HepG2 (cell line): ENCODE data around the gene TRAF4. TPM values are rescaled to one million over a fixed set of nuclear protein-coding genes. Genes with fewer than 3 reads are reported as not detected.
A peak's percentile ranks its signal among the peaks of the same experiment; 100 is the strongest.

ENCODE experiments used
- EED ChIP-seq: sonication (generic); formaldehyde crosslinking; IDR thresholded peaks from 2 replicates; pipeline ENCODE4 v1.5.0; 2020; ENCODE audit warnings: mild to moderate bottlenecking, missing genetic modification reagents
- KAT2B ChIP-seq: fragments of 150-350 bp; IDR thresholded peaks from 2 replicates; pipeline ENCODE4 v1.6.1; 2014; ENCODE audit warnings: low read depth, low read length, borderline replicate concordance
- LCORL ChIP-seq, 2 experiments: fragments of 450-650 bp in 1 of 2; sonication (generic) in 1 of 2; formaldehyde crosslinking in 1 of 2; IDR thresholded peaks; 2 replicates each; pipeline versions ENCODE4 v1.5.0 to v1.6.1; 2017 to 2020; ENCODE audit warnings: antibody characterized with exemption in 1 of 2, missing genetic modification reagents in 1 of 2
- MED13 ChIP-seq: sonication (generic); formaldehyde crosslinking; IDR thresholded peaks from 2 replicates; pipeline ENCODE4 v1.5.0; 2020; ENCODE audit warnings: missing genetic modification reagents
- MTF1 ChIP-seq: sonication (generic); formaldehyde crosslinking; IDR thresholded peaks from 2 replicates; pipeline ENCODE4 v1.5.0; 2020; ENCODE audit warnings: missing genetic modification reagents
- POLR2A ChIP-seq, 2 experiments: IDR thresholded peaks; 2 replicates each; pipeline ENCODE4 v1.6.1; 2011; ENCODE audit warnings: low read depth in 2 of 2, low read length in 2 of 2, mild to moderate bottlenecking in 1 of 2, moderate library complexity in 1 of 2; ENCODE audit not compliant: insufficient read depth in 1 of 2
- SPEN ChIP-seq: sonication (generic); formaldehyde crosslinking; IDR thresholded peaks from 2 replicates; pipeline ENCODE4 v1.5.1; 2020; ENCODE audit warnings: low read depth, mild to moderate bottlenecking, missing genetic modification reagents
- TAF15 ChIP-seq: fragments of 200-400 bp; formaldehyde crosslinking; IDR thresholded peaks from one replicate; pipeline ENCODE4 v1.6.1; 2018; ENCODE audit warnings: mild to moderate bottlenecking, low read depth, low read length; ENCODE audit not compliant: poor library complexity, severe bottlenecking
- ZBTB20 ChIP-seq: sonication (generic); formaldehyde crosslinking; IDR thresholded peaks from 2 replicates; pipeline ENCODE4 v1.8.1; 2023; ENCODE audit warnings: missing genetic modification reagents, low read depth, mild to moderate bottlenecking, borderline replicate concordance
- ZNF232 ChIP-seq: sonication (generic); formaldehyde crosslinking; IDR thresholded peaks from 2 replicates; pipeline ENCODE4 v1.4.0; 2020; ENCODE audit warnings: missing genetic modification reagents, borderline replicate concordance
- ZNF263 ChIP-seq: sonication (generic); formaldehyde crosslinking; IDR thresholded peaks from 2 replicates; pipeline ENCODE4 v1.4.0; 2020; ENCODE audit warnings: missing genetic modification reagents
- ZNF451 ChIP-seq: sonication (generic); formaldehyde crosslinking; IDR thresholded peaks from 2 replicates; pipeline ENCODE4 v1.5.0; 2020; ENCODE audit warnings: mild to moderate bottlenecking, missing genetic modification reagents
- ZNF678 ChIP-seq: sonication (generic); formaldehyde crosslinking; IDR thresholded peaks from 2 replicates; pipeline ENCODE4 v1.4.0; 2020; ENCODE audit warnings: mild to moderate bottlenecking, missing genetic modification reagents
- ZNF781 ChIP-seq: sonication (generic); formaldehyde crosslinking; IDR thresholded peaks from 2 replicates; pipeline ENCODE4 v1.5.1; 2020; ENCODE audit warnings: borderline replicate concordance, mild to moderate bottlenecking, missing genetic modification reagents; ENCODE audit errors: not compliant biosample characterization
- ZSCAN21 ChIP-seq: sonication (generic); formaldehyde crosslinking; IDR thresholded peaks from 2 replicates; pipeline ENCODE4 v1.8.0; 2022; ENCODE audit warnings: mild to moderate bottlenecking, missing genetic modification reagents, moderate library complexity, borderline replicate concordance
- polyA plus RNA-seq, 8 experiments: library from polyadenylated mRNA; depleted of rRNA in 3 of 8; stranded (reverse) in 7 of 8; unstranded in 1 of 8; fragments of >200 nt; fragmentation: Illumina TruSeq in 4 of 8; extraction: Trizol in 4 of 8; gene quantifications; 2 replicates each; pipeline versions ENCODE4 v1.2.1 to v1.2.3, GENCODE V29; 2011 to 2016; ENCODE audit warnings: low read depth in 4 of 8, missing spikeins in 1 of 8, mixed read lengths in 1 of 8; ENCODE audit not compliant: insufficient read depth in 1 of 8
- total RNA-seq, 5 experiments: library from RNA; depleted of rRNA; stranded (reverse); fragments of >200 nt; fragmentation: Illumina TruSeq; extraction: Trizol; gene quantifications; 2 replicates each; pipeline ENCODE4 v1.2.3, GENCODE V29; 2016; ENCODE audit warnings: low read depth in 1 of 5
- TF ChIP-seq, protein P1 (sequence below): sonication (generic); formaldehyde crosslinking; IDR thresholded peaks from 2 replicates; pipeline ENCODE4 v1.5.1; 2020; ENCODE audit warnings: mild to moderate bottlenecking, missing genetic modification reagents, moderate library complexity
- TF ChIP-seq, protein P2 (sequence below): sonication (generic); formaldehyde crosslinking; IDR thresholded peaks from 2 replicates; pipeline ENCODE4 v1.4.0; 2020; ENCODE audit warnings: low read depth, missing genetic modification reagents
- TF ChIP-seq, protein P3 (sequence below): sonication (generic); formaldehyde crosslinking; IDR thresholded peaks from 2 replicates; pipeline ENCODE4 v1.4.0; 2020; ENCODE audit warnings: missing genetic modification reagents, low read depth, mild to moderate bottlenecking, borderline replicate concordance
- TF ChIP-seq, protein P4 (sequence below): sonication (generic); formaldehyde crosslinking; IDR thresholded peaks from 2 replicates; pipeline ENCODE4; 2020; ENCODE audit warnings: missing genetic modification reagents, mild to moderate bottlenecking, borderline replicate concordance

The TRAF4 gene
- total and polyA plus RNA-seq, 2 of the 13 experiments (the other 11 are each of a cell fraction or from before 2014, with no cell fraction given), result 86.0 to 89.9 TPM

DNA sequence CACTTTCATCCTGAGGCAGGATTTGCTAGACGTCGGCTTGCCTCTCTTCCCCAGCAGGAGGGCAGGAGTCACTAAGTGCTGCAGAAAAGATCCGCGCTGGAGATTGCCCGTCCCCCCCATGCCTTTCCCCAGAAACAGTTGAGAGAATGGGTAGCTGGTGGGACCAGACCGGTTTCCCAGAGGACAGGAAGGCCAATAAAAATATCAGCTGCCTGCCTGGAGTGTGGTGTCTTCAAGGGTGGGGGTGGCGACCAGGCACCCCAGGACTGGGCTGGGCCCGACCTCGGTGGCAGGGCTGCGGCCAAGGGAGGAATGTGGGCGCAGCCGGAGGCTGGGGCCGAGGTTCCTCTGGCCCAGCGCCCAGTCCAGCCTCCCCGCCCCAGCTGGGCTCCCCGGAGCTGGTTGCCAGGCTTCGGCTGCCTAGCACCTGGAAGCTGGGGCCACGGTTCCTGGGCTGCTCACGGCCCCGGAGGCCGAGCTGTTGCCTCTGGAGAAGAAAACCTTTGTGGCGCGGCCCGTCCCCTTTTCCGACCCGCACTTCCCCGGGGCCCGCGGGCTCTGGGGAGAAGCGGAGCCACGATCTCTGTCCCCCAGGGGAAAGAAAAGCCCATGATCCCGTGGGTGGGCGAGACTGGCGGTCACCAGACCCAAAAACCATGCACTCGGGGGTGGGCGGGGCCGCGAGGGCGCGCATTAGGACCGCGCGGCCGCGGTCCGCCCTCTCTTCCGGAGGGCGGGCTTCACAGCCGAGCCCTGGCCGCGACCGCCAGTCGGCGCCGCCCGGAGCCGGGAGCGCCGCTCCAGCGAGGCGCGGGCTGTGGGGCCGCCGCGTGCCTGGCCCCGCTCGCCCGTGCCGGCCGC is at the start of gene TRAF4 (continued):
- TF ChIP-seq, protein P1, sequence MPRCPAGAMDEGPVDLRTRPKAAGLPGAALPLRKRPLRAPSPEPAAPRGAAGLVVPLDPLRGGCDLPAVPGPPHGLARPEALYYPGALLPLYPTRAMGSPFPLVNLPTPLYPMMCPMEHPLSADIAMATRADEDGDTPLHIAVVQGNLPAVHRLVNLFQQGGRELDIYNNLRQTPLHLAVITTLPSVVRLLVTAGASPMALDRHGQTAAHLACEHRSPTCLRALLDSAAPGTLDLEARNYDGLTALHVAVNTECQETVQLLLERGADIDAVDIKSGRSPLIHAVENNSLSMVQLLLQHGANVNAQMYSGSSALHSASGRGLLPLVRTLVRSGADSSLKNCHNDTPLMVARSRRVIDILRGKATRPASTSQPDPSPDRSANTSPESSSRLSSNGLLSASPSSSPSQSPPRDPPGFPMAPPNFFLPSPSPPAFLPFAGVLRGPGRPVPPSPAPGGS (CRISPR knock-in tag), result 0 out of 2 replicates have a peak, but pooled peaks have one; percentile 4
- TF ChIP-seq ZNF678 (CRISPR knock-in tag) (peak; percentile 77; the same call in 1 of the 2 replicates), ZNF232 (CRISPR knock-in tag) (no peak), EED (CRISPR knock-in tag) (no peak), MED13 (CRISPR knock-in tag) (0 out of 2 replicates have a peak, but pooled peaks have one; percentile 18), ZNF781 (CRISPR knock-in tag) (peak; percentile 13), ZNF263 (CRISPR knock-in tag) (peak; percentile 20; the same call in 1 of the 2 replicates), ZBTB20 (no peak), MTF1 (CRISPR knock-in tag) (no peak), LCORL (IDR thresholded peaks at IDR 0.05) (no peak), LCORL (CRISPR knock-in tag; IDR thresholded peaks at IDR 0.05) (peak; percentile 37; the same call in 1 of the 2 replicates), POLR2A (IDR thresholded peaks at IDR 0.05; ENCODE audit: insufficient read depth in 1 of 2, low read depth in 2 of 2, low read length in 2 of 2) (peak in 1 of 2 experiments; percentile 92; a peak in 3 of 4 replicates), TAF15 (peak; percentile 82), ZNF451 (CRISPR knock-in tag) (peak; percentile 49; the same call in 1 of the 2 replicates), KAT2B (no peak), ZSCAN21 (CRISPR knock-in tag) (peak; percentile 42), SPEN (peak; percentile 45)
- TF ChIP-seq, protein P2, sequence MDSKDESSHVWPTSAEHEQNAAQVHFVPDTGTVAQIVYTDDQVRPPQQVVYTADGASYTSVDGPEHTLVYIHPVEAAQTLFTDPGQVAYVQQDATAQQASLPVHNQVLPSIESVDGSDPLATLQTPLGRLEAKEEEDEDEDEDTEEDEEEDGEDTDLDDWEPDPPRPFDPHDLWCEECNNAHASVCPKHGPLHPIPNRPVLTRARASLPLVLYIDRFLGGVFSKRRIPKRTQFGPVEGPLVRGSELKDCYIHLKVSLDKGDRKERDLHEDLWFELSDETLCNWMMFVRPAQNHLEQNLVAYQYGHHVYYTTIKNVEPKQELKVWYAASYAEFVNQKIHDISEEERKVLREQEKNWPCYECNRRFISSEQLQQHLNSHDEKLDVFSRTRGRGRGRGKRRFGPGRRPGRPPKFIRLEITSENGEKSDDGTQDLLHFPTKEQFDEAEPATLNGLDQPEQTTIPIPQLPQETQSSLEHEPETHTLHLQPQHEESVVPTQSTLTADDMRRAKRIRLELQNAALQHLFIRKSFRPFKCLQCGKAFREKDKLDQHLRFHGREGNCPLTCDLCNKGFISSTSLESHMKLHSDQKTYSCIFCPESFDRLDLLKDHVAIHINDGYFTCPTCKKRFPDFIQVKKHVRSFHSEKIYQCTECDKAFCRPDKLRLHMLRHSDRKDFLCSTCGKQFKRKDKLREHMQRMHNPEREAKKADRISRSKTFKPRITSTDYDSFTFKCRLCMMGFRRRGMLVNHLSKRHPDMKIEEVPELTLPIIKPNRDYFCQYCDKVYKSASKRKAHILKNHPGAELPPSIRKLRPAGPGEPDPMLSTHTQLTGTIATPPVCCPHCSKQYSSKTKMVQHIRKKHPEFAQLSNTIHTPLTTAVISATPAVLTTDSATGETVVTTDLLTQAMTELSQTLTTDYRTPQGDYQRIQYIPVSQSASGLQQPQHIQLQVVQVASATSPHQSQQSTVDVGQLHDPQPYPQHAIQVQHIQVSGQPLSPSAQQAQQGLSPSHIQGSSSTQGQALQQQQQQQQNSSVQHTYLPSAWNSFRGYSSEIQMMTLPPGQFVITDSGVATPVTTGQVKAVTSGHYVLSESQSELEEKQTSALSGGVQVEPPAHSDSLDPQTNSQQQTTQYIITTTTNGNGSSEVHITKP (CRISPR knock-in tag), result no peak
- TF ChIP-seq, protein P3, sequence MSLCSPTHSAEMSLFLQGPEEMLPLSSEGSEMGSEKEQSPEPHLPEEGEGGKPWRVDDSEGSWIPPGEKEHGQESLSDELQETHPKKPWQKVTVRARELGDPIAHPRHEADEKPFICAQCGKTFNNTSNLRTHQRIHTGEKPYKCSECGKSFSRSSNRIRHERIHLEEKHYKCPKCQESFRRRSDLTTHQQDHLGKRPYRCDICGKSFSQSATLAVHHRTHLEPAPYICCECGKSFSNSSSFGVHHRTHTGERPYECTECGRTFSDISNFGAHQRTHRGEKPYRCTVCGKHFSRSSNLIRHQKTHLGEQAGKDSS, result peak; percentile 36; the same call in 1 of the 2 replicates
- TF ChIP-seq, protein P4, sequence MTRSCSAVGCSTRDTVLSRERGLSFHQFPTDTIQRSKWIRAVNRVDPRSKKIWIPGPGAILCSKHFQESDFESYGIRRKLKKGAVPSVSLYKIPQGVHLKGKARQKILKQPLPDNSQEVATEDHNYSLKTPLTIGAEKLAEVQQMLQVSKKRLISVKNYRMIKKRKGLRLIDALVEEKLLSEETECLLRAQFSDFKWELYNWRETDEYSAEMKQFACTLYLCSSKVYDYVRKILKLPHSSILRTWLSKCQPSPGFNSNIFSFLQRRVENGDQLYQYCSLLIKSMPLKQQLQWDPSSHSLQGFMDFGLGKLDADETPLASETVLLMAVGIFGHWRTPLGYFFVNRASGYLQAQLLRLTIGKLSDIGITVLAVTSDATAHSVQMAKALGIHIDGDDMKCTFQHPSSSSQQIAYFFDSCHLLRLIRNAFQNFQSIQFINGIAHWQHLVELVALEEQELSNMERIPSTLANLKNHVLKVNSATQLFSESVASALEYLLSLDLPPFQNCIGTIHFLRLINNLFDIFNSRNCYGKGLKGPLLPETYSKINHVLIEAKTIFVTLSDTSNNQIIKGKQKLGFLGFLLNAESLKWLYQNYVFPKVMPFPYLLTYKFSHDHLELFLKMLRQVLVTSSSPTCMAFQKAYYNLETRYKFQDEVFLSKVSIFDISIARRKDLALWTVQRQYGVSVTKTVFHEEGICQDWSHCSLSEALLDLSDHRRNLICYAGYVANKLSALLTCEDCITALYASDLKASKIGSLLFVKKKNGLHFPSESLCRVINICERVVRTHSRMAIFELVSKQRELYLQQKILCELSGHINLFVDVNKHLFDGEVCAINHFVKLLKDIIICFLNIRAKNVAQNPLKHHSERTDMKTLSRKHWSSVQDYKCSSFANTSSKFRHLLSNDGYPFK (CRISPR knock-in tag), result 0 out of 2 replicates have a peak, but pooled peaks have one; percentile 37
